GM13977 (cell line): Measurements from ENCODE around the gene NELFB.

Experiments
- DNase-seq: peaks from one replicate; pipeline ENCODE4 v3.0.0; 2012; ENCODE audit warnings: low spot score
- CTCF ChIP-seq: IDR thresholded peaks from 2 replicates; pipeline ENCODE4 v1.5.1; 2012; ENCODE audit warnings: mild to moderate bottlenecking, control low read depth; ENCODE audit not compliant: insufficient read depth; ENCODE audit errors: extremely low read depth, missing control alignments
- in situ Hi-C: fragments of 300-500 bp; cut with MboI; formaldehyde crosslinking; loops from one replicate; pipeline ENCODE4 v1.12.0; 2022; ENCODE audit warnings: low sequenced_read_pairs, low pct_unique_long_range_greater_than_20kb, mixed read lengths, inconsistent platforms; ENCODE audit not compliant: unreplicated experiment

Gene NELFB

DNA sequence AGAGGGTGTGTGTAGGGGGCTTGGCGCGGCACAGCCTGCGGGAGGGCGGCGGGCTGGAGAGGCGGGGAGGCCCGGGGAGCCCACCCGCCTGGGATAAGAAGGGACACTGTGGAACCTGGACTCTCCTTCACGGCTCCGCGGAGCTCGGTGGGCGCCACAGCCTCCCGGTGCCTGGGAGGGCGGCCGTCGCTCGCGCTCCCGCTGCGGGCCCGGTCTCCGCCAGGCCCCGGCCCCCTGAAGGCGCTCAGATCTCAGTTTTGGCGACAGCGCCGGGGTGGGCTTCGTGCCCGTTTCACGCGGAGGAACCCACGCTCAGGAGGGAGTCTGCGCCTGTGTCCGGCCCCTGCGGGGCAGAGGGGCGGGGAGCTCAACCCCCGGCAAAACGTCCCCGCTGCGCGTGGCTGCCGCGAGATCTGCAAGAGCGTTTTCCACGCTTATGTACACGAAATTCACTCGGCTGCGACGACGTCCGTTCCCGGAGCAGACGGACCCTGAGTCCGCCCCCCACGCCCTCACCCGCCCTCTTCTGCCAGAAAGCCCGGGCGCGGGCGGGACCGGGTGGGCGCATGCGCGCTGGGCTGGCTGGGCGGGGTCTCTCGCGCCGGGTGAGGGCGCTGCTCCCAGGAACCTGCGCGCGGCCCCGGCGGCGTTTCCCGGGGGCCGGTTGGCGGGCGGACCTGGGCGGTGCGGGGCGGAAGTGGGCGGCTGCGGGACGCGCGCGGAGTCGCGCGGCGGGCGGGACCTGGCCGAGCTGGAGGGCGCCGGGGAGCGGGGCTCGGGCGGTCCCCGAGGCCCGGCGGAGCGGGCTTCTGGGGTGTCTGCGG, at the start of gene NELFB:
Gene NELFB (plus strand): TSS at position 704 of the 824 bp plus-strand sequence.
- in situ Hi-C loops: no loop called here
- TF ChIP-seq CTCF: no peak

DNA sequence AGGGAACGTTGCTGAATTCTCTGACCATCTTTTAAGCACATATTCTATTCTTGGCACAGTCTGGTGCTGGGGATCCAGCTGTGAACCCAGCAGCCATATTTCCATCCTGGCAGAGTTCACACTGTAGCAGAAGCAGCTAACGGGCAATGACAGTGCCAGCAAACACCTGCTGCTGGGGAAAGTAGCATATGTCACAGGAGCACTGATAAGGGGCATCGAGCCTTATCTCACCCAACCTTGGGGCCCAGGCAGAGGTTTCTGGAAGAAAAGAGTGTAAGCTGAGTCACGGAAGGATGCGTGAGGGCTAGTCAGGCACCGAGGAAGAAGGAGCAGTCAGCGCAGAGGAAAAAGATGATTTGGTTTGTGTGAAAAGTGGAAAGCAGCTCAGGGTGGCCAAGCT, 48.5 kb upstream of the NELFB start:
- in situ Hi-C loops: no loop called here
- no peak for TF ChIP-seq CTCF
- no peak for DNase-seq

More for the DNA sequence above, at the start of gene NELFB:
- peak; percentile 100 for DNase-seq

- no peak for TF ChIP-seq CTCF
- in situ Hi-C loops: no loop called here
- no peak for DNase-seq
Observed at GRCh38 chr9:137211532-137211931, 43.6 kb upstream of the NELFB start.

DNA sequence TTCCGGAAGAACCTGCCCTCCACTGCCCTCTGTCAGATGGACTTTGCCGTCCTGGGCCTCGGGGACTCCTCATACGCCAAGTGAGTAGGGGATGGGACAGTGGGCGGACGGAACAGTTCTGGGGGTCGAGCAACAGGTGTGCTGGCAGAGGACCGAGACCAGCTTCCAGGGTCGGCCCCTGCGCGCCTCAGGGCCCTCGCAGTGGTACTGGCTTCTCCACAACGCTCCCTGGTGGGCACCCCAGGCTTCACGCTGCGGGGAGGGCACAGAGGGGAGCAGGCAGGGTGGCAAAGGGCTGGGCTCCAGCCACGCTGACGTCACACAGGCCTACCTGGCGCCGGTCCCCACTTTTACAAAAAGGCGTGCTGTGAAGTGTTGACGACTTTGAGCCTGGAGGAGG, 42.6 kb upstream of the NELFB start:
- DNase-seq: no peak
- in situ Hi-C loops: no loop called here
- TF ChIP-seq CTCF: no peak

GRCh38 chr9:137213160-137214060, 41.7 kb upstream of the NELFB start:
- TF ChIP-seq CTCF: peak; percentile 34
- DNase-seq: no peak
- in situ Hi-C loops: no loop called here

- DNase-seq: no peak
- in situ Hi-C loops: no loop called here
- no peak for TF ChIP-seq CTCF
Observed at GRCh38 chr9:137214620-137215019, 40.5 kb upstream of the NELFB start.
